Hepatocyte (in vitro differentiated cells): ENCODE results near the gene ADGRL1. TPM values are rescaled to one million over a fixed set of nuclear protein-coding genes. Genes with fewer than 3 reads are reported as not detected.

Experiments used
- DNase-seq: peaks from one replicate; pipeline ENCODE4 v3.0.0-alpha.2; 2016; ENCODE audit warnings: low spot score
- H2AFZ ChIP-seq: fragments of 200-600 bp; sonication (generic); 2 replicates; pipeline ENCODE4 v1.6.0; 2016; ENCODE audit warnings: antibody characterized with exemption, mild to moderate bottlenecking
- H3K27ac ChIP-seq: fragments of 200-600 bp; sonication (generic); 2 replicates; pipeline ENCODE4 v1.5.1; 2016; ENCODE audit warnings: mild to moderate bottlenecking
- H3K27me3 ChIP-seq: fragments of 200-600 bp; sonication (generic); 2 replicates; pipeline ENCODE4 v1.6.1; 2016
- H3K36me3 ChIP-seq: fragments of 200-600 bp; sonication (generic); replicated peaks from 2 replicates; pipeline ENCODE4 v1.5.1; 2016; ENCODE audit warnings: low read depth; ENCODE audit not compliant: insufficient read depth
- H3K4me1 ChIP-seq: fragments of 200-600 bp; sonication (generic); 2 replicates; pipeline ENCODE4 v1.5.1; 2016; ENCODE audit warnings: mild to moderate bottlenecking, moderate library complexity; ENCODE audit not compliant: insufficient read depth
- H3K4me2 ChIP-seq: fragments of 200-600 bp; sonication (generic); 2 replicates; pipeline ENCODE4 v1.6.0; 2016
- H3K4me3 ChIP-seq: fragments of 200-600 bp; sonication (generic); 2 replicates; pipeline ENCODE4 v1.5.1; 2016; ENCODE audit warnings: mild to moderate bottlenecking
- H3K79me2 ChIP-seq: fragments of 200-600 bp; sonication (generic); 2 replicates; pipeline ENCODE4 v1.6.0; 2017; ENCODE audit warnings: mild to moderate bottlenecking
- H3K9me2 ChIP-seq: fragments of 200-600 bp; sonication (generic); replicated peaks from 2 replicates; pipeline ENCODE4 v1.6.0; 2017; ENCODE audit warnings: mild to moderate bottlenecking; ENCODE audit not compliant: insufficient read depth
- H3K9me3 ChIP-seq: fragments of 200-600 bp; sonication (generic); 2 replicates; pipeline ENCODE4 v1.5.1; 2016; ENCODE audit warnings: low read depth, mild to moderate bottlenecking
- H4K20me1 ChIP-seq: fragments of 200-600 bp; sonication (generic); 2 replicates; pipeline ENCODE4 v1.6.0; 2016; ENCODE audit warnings: mild to moderate bottlenecking; ENCODE audit not compliant: insufficient read depth, poor library complexity, severe bottlenecking
- EZH2 ChIP-seq: fragments of 200-600 bp; sonication (generic); IDR thresholded peaks from 2 replicates; pipeline ENCODE4 v1.6.1; 2016; ENCODE audit warnings: antibody characterized with exemption, mild to moderate bottlenecking, borderline replicate concordance
- EZH2phosphoT487 ChIP-seq: fragments of 200-600 bp; sonication (generic); IDR thresholded peaks from one replicate; pipeline ENCODE4 v1.6.1; 2018; ENCODE audit warnings: antibody characterized with exemption, mild to moderate bottlenecking, low read depth, moderate library complexity; ENCODE audit not compliant: unreplicated experiment, severe bottlenecking
- WGBS: methylation state at CpG from one replicate; pipeline ENCODE4 v1.1.6; 2016; ENCODE audit warnings: low lambda C conversion rate; ENCODE audit errors: missing lambda C conversion rate; 5-methylcytosine and 5-hydroxymethylcytosine counted together
- polyA plus RNA-seq: library from polyadenylated mRNA; unstranded; fragments of >200 nt; fragmentation: Nextera tagmentation; extraction: Ambion mirVana; gene quantifications from 2 replicates; pipeline ENCODE4 v1.2.1, GENCODE V29; 2016
- total RNA-seq: library from RNA; depleted of rRNA; stranded (reverse); fragments of >200 nt; gene quantifications from 2 replicates; pipeline ENCODE4 v1.2.3, GENCODE V29; 2014
- TF ChIP-seq, protein P1 (sequence below): fragments of 200-600 bp; sonication (generic); IDR thresholded peaks from 2 replicates; pipeline ENCODE4 v1.5.1; 2016; ENCODE audit warnings: antibody characterized with exemption, mild to moderate bottlenecking; ENCODE audit not compliant: poor library complexity

ADGRL1 gene
- total and polyA plus RNA-seq, 2 experiments from 2014 or later: 11.5 to 11.9 TPM

DNA sequence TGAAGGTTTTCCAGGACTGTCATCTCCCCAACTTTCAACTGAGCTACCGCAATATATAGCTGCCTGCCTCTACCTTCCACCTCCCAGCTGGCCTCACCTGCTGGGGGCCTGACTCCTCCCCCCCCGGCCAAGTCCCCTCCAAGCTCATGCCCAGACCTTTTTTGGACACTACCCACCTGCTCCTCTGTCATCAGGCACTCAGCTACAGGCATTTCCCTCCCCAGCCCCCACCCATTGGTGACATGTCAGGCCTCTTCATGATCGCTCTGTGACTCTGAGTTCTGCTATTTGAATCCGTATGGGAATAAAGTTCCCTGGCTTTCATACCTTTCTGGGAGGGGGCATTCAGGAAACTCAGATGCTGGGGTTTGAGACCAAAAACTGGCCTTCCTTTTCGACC, 90.2 kb downstream of the ADGRL1 start:
- peaks cover 5% of the 10 kb centered on the region for H4K20me1 ChIP-seq
- no peaks in the 10 kb centered on the region for H3K36me3 ChIP-seq
- DNase-seq: no peak
- TF ChIP-seq EZH2 (no peak), EZH2phosphoT487 (no peak)
- TF ChIP-seq, protein P1, sequence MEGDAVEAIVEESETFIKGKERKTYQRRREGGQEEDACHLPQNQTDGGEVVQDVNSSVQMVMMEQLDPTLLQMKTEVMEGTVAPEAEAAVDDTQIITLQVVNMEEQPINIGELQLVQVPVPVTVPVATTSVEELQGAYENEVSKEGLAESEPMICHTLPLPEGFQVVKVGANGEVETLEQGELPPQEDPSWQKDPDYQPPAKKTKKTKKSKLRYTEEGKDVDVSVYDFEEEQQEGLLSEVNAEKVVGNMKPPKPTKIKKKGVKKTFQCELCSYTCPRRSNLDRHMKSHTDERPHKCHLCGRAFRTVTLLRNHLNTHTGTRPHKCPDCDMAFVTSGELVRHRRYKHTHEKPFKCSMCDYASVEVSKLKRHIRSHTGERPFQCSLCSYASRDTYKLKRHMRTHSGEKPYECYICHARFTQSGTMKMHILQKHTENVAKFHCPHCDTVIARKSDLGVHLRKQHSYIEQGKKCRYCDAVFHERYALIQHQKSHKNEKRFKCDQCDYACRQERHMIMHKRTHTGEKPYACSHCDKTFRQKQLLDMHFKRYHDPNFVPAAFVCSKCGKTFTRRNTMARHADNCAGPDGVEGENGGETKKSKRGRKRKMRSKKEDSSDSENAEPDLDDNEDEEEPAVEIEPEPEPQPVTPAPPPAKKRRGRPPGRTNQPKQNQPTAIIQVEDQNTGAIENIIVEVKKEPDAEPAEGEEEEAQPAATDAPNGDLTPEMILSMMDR: no peak
- no peaks in the 10 kb centered on the region for H3K9me3 ChIP-seq
- H3K4me1 ChIP-seq: peaks cover 22% of the 10 kb centered on the region
- no peak overlapping the region for H2AFZ ChIP-seq
- no peaks in the 10 kb centered on the region for H3K27me3 ChIP-seq
- 83% methylated on average over 5 of the region's 5 CpGs for WGBS
- H3K4me3 ChIP-seq: no peak overlapping the region
- no peak overlapping the region for H3K27ac ChIP-seq
- peaks cover 52% of the 10 kb centered on the region for H3K79me2 ChIP-seq
- no peaks in the 10 kb centered on the region for H3K9me2 ChIP-seq
- H3K4me2 ChIP-seq: peak overlapping the region; percentile 98

DNA sequence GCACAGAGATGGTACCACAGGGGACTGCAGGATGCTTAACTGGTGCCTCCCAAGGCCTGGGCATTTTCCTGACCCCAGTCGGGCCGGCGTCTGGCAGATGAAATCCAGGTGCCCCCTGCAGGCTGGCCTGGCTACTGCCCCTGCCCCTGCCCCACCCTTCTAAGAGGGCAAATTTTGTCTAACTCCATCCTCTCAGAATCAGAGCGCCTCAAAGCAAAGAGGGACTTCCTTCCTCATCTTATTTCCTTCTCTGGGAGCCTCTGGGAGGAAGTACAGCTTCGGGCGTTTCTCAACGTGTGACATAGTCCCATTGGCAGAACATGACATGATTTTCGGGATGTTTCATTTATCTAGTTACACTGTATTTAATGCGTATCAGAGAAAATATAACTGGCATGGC, 91.1 kb downstream of the ADGRL1 start:
- Histone ChIP-seq H3K79me2 (peaks cover 55% of the 10 kb centered on the region), H3K4me3 (no peak overlapping the region), H3K4me1 (peaks cover 22% of the 10 kb centered on the region), H4K20me1 (peaks cover 5% of the 10 kb centered on the region), H3K27ac (no peak overlapping the region), H3K27me3 (no peaks in the 10 kb centered on the region), H3K36me3 (no peaks in the 10 kb centered on the region), H3K9me3 (no peaks in the 10 kb centered on the region), H3K9me2 (no peaks in the 10 kb centered on the region), H2AFZ (no peak overlapping the region), H3K4me2 (no peak overlapping the region)
- 62% methylated on average over 9 of the region's 9 CpGs for WGBS
- no peak for DNase-seq
- TF ChIP-seq, protein P1: peak; percentile 37
- TF ChIP-seq EZH2phosphoT487 (no peak), EZH2 (no peak)

DNA sequence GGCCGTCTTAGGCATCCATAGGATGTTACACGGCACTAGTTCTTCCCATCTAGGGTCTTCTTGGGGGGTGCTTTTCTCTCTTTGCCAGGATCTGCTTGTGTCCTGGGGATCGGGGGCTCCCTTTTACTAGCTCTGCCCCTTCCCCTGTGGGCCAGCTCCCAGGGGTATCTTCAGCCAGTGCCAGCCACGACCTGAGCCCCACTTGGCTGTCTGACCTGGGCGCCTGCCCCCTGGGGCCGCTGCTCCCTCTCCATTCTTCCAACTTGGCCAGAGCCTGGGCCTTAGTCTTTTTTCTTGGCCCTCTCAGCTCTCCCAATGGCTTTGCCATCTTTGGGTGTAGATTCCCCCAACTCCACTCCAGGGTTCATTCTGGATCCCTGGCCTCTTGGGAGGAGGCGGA, 91.5 kb downstream of the ADGRL1 start:
- 97% methylated on average over 7 of the region's 7 CpGs for WGBS
- H4K20me1 ChIP-seq: peaks cover 5% of the 10 kb centered on the region
- H3K4me2 ChIP-seq: no peak overlapping the region
- H3K79me2 ChIP-seq: peaks cover 55% of the 10 kb centered on the region
- H3K27me3 ChIP-seq: no peaks in the 10 kb centered on the region
- H3K4me3 ChIP-seq: no peak overlapping the region
- no peaks in the 10 kb centered on the region for H3K9me3 ChIP-seq
- no peak overlapping the region for H3K27ac ChIP-seq
- H3K9me2 ChIP-seq: no peaks in the 10 kb centered on the region
- DNase-seq: no peak
- TF ChIP-seq EZH2 (no peak), EZH2phosphoT487 (no peak)
- TF ChIP-seq, protein P1: no peak
- peaks cover 22% of the 10 kb centered on the region for H3K4me1 ChIP-seq
- no peaks in the 10 kb centered on the region for H3K36me3 ChIP-seq
- no peak overlapping the region for H2AFZ ChIP-seq
